Hematopoietic multipotent progenitor cell treated with erythropoietin and hydrocortisone succinate and interleukin-3 and kit ligand, for 8 days (in vitro differentiated cells): ENCODE data around the gene WFDC1.
A peak's percentile ranks its signal among the peaks of the same experiment; 100 is the strongest.
"Not testable (repeated sequence)": the region's sequence is repeated elsewhere in the genome, so short reads cannot be mapped to it uniquely, and the experiment has no call there.

Experiments
- DNase-seq: peaks from one replicate; pipeline ENCODE4 v3.0.0-alpha.2; 2015

WFDC1 gene

GRCh38 chr16:84330685-84331050 lies 36.0 kb downstream of the WFDC1 start:
- DNase-seq: no peak

DNA sequence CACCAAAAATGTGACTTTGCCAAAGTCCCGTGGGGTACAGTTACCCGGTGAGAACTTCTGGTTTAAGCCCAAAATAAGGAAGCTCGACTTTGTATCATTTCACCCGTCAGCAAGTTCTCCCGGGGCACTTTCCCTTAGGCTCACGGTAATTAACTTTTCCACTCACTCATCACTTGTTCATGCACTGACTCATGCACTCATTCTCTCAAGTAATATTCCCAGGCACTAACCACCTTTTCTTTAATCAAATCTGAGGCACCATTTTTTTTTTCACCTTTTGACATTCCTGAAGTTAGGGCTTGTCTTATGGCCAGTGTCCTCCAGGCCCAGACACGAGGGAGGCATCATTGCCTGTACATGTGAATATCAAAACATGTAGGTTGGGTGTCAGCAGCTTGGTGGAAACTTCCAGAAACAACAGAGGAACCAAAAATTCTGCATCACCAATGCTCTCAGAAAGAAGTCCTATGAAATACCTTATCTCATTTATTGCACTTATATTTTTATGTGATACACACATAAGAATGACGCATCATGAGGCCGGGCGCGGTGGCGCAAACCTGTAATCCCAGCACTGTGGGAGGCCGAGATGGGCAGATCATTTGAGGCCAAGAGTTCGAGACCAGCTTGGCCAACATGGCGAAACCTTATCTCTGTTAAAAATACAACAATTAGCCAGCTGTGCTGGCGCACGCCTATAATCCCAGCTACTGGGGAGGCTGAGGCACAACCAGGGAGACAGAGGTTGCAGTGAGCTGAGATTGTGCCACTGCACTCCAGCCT lies 37.5 kb downstream of the WFDC1 start:
- DNase-seq: no peak

DNA sequence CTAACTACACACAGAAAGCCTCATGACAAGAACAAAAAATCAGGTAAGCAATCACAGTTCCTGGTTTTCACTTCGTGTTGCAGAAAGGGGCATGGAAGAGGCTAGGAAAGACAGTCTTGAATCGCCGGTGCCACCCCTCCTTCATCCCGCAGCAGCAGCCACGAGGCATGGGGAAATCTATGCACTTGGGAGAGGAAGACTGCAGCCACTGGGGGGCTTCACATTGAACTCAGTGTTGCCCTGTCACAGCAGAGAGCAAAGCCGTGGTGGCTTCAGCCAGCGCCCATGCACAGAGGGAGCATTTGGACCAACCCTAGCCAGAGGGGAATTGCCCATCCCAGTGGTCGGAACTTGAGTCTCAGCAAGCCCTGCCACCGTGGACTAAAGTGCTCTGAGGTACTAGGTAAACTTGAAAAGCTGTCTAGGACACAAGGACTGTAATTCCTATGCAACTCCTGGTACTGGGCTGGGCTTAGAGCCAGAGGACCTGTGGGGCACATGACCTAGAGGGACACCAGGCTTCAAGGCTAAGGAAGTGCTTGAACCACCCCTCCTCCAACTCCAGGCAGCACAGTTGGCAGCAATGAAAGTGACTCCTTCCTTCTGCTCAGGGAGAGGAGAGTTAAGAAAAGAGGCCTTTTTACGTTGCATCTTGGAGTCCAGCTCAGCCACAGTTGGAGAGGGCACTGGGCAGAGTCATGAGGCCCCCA lies 38.5 kb downstream of the WFDC1 start:
- DNase-seq: no peak

DNA sequence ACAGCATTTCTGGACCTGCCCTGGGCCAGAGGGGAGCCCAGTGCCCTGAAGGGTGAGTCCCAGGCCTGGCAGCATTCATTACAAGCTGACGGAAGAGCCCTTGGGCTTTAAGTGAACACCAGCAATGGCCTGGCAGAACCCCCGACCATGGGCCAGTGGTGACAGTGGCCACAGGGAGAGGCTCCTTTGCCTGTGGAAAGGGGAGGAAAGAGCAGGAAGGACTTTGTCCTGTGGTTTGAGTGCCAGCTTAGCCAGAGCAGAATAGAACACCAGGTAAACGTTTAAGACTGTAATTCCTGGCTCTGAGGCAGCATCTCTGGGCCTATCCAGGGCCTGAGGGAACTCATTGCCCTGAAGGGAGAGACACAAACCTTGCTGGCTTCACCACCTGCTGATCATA lies 39.4 kb downstream of the WFDC1 start:
- DNase-seq: no peak

DNA sequence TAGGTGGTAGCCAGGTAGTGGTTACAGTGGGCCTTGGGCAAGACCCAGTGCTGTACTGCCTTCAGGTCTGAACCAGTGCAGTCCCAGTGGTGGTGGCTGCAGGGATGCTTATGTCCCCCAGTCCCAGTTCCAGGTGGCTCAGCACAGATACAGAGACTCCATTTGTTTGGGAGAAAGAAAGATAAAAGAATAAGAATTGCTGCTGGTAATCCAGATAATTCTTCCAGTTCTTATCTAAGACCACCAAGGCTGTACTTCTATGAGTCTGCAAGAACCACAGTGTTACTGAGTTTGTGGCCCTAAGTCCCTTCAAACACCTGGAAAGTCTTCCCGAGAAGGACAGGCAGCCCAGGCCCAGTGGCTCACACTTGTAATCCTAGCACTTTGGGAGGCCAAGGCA lies 39.8 kb downstream of the WFDC1 start:
- peak; percentile 2 for DNase-seq

DNA sequence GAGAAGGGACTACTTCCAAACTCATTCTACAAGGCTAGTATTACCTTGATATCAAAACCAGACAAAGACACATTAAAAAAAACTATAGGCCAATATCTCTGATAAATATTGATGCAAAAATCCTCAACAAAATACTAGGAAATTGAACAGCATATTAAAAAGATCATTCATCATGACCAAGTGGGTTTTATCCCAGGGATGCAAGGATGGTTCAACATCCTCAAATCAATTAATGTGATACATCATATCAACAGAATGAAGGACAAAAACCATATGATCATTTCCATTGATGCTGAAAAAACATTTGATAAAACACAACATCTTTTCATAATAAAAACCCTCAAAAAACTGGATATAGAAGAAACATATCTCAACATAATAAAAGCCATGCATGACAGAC lies 42.6 kb downstream of the WFDC1 start:
- DNase-seq: not testable (repeated sequence)

- DNase-seq: no peak
Measured at GRCh38 chr16:84339311-84339710, 44.6 kb downstream of the WFDC1 start.

GRCh38 chr16:84339766-84340165 lies 45.1 kb downstream of the WFDC1 start:
- no peak for DNase-seq

GRCh38 chr16:84340325-84341040 lies 45.8 kb downstream of the WFDC1 start:
- DNase-seq: no peak

- no peak for DNase-seq
Measured at GRCh38 chr16:84341528-84342295, 47.0 kb downstream of the WFDC1 start.

GRCh38 chr16:84343800-84344199 lies 49.1 kb downstream of the WFDC1 start:
- not testable (repeated sequence) for DNase-seq

DNA sequence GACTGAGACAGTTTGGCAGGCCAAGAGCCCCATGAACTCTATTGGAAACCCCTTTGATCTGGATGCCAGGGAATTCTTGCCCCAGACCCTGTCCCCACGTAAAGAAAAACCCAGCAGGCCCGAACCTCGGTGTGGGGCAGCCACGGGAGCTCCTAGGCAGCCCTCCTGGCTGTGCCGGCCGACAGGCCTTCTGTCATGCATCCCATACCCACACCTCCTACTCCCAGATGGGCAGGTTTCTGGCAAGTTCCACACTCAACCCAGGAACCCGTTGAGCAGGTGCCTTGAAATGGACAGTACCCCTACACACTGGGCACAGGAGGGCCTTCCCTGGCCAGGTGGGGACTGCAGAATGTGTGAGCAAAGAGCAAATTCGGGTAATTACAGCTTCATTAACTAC lies 50.1 kb downstream of the WFDC1 start:
- no peak for DNase-seq

- DNase-seq: no peak
Measured at GRCh38 chr16:84347161-84347560, 52.5 kb downstream of the WFDC1 start.

GRCh38 chr16:84348386-84348888 lies 53.8 kb downstream of the WFDC1 start:
- DNase-seq: peak; percentile 9

DNA sequence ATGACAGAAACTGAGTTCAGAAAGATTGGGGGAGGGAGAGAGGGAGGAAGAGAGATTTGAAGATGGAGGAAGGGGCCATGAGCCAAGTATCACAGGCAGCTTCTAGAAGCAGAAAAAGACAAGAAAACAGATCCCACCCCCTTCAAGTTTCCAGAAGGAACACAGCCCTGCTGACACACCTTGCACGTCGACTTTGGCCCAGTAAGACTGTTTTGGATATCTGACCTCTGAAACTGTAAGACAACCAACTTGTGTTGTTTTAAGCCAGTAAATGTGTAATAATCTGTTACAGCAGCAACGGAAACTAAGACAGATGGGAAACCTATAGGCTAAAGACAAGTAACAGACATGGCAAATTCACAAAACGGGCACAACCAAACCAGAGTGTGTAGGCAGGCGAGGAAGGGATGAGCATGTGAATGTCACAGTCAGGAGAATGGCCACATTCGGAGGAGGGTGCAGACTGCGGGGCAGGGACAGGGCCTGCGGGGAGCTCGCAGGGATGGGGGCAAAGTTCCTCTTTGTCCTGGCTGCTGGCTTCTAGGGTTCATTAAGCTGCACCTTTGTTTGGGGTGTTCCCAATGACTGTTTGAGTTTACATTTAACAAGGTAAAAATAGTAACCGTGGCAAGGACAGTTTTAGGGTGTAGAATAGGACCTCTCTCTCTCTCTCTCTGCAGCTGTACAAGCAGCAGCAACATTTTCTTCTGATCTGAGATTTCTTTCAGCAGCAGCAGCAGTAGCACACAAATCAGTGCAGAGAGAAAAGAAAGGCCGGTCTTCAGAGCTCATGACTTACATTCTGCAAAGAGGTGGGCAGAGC lies 55.4 kb downstream of the WFDC1 start:
- no peak for DNase-seq

DNA sequence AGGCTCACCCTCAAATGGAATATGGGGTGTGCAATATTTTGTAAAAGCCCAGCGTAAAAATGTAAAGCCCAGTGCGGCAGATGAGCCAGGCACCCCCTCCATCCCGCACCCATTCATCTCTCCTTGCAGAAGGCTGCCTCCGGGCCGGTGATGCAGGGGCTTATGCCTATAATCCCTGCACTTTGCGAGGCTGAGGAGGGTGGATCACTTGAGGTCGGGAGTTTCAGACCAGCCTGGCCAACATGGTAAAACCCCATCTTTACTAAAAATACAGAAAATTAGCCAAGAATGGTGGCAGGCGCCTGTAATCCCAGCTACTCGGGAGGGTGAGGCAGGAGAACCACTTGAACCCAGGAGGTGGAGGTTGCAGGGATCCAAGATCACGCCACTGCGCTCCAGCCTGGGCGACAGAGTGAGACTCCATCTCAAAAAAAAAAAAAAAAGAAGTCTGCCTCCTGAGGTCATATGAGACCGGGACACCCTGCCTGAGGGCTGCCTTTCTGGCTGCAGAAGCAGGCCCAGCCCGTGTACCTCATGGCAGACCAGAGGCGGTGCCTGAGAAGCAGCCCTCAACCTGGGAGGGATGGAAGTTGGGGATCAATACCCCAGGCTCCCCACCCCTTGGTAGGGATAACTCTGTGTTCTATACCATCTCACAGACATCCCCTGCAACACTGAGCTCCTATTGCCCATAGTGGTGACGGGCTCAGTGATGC lies 56.2 kb downstream of the WFDC1 start:
- DNase-seq: no peak

- DNase-seq: no peak
Measured at GRCh38 chr16:84351630-84352029, 57.0 kb downstream of the WFDC1 start.

DNA sequence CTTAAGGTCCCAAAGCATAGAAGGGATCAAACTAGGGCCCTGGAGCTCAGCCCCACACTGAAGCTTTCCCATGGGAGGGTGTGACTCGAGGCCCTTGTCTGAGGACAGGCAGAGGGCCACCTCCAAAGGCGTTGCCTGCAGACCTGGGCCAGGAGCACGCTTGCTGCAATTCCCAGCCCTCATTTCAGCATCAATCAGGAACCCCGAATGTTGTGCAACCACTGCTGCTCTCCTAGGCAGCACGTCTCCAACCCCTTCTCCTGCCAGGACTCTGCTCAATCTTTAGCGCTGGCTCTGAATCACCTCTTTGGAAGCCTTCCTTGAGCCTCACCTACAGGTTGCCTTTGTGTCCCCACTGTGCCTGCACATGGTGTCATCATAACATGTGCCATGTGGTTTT lies 59.6 kb downstream of the WFDC1 start:
- no peak for DNase-seq

GRCh38 chr16:84355149-84355548 lies 60.5 kb downstream of the WFDC1 start:
- DNase-seq: no peak

DNA sequence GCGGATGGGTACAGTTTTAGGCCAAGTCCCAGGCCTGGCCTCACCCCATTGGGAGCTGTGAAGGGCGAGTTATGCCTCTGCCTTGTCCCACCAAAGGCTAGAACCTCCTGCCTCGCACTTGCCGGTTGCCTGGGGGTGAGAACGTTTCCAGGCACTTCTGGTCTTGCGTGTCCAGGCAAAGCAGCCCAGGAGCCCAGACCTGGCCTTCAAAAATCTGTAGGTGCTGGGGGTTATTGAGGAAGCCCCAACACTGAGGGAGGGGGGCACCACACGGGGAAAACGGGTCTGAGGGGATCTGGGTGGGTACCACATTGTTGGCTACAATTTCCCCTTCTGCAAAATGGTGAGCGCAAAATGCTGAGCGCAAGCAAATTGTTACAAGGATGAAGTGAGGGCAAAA lies 61.5 kb downstream of the WFDC1 start:
- no peak for DNase-seq

- DNase-seq: no peak
Measured at GRCh38 chr16:84356591-84357116, 62.0 kb downstream of the WFDC1 start.
